ENCODE measurements around the gene SERINC3. TPM values are rescaled to one million over a fixed set of nuclear protein-coding genes. Genes with fewer than 3 reads are reported as not detected.
A peak's percentile ranks its signal among the peaks of the same experiment; 100 is the strongest.

Gene SERINC3
- total and polyA plus RNA-seq, 2 of the 13 experiments (the other 11 are each of a cell fraction or from before 2014, with no cell fraction given) = 82.0 to 226 TPM

GRCh38 chr20:44521484-44522481 lies at the start of gene SERINC3 (continued):
- TF ChIP-seq, protein P1, sequence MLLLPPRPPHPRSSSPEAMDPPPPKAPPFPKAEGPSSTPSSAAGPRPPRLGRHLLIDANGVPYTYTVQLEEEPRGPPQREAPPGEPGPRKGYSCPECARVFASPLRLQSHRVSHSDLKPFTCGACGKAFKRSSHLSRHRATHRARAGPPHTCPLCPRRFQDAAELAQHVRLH (CRISPR knock-in tag; IDR thresholded peaks at IDR 0.05; ENCODE audit: borderline replicate concordance, low read depth) = peak; percentile 88; the same call in 1 of the 2 replicates
- TF ChIP-seq TRAFD1 (CRISPR knock-in tag; IDR thresholded peaks at IDR 0.05; ENCODE audit: borderline replicate concordance) = no peak
- TF ChIP-seq NFE2L1 (CRISPR knock-in tag; IDR thresholded peaks at IDR 0.05; ENCODE audit: borderline replicate concordance) = peak; percentile 89; the same call in 1 of the 2 replicates
- no peak for TF ChIP-seq SCMH1 (CRISPR knock-in tag; IDR thresholded peaks at IDR 0.05; ENCODE audit: borderline replicate concordance)
- peak; percentile 88 for TF ChIP-seq TAF1 (CRISPR knock-in tag; IDR thresholded peaks at IDR 0.05)
- TF ChIP-seq MNT (IDR thresholded peaks at IDR 0.05) = peak; percentile 31; the same call in 1 of the 2 replicates
- no peak for TF ChIP-seq KDM6A (CRISPR knock-in tag; IDR thresholded peaks at IDR 0.05; ENCODE audit: low read depth)
- TF ChIP-seq ZNF616 (CRISPR knock-in tag; IDR thresholded peaks at IDR 0.05; ENCODE audit: low read depth) = peak; percentile 86
- TF ChIP-seq, protein P2, sequence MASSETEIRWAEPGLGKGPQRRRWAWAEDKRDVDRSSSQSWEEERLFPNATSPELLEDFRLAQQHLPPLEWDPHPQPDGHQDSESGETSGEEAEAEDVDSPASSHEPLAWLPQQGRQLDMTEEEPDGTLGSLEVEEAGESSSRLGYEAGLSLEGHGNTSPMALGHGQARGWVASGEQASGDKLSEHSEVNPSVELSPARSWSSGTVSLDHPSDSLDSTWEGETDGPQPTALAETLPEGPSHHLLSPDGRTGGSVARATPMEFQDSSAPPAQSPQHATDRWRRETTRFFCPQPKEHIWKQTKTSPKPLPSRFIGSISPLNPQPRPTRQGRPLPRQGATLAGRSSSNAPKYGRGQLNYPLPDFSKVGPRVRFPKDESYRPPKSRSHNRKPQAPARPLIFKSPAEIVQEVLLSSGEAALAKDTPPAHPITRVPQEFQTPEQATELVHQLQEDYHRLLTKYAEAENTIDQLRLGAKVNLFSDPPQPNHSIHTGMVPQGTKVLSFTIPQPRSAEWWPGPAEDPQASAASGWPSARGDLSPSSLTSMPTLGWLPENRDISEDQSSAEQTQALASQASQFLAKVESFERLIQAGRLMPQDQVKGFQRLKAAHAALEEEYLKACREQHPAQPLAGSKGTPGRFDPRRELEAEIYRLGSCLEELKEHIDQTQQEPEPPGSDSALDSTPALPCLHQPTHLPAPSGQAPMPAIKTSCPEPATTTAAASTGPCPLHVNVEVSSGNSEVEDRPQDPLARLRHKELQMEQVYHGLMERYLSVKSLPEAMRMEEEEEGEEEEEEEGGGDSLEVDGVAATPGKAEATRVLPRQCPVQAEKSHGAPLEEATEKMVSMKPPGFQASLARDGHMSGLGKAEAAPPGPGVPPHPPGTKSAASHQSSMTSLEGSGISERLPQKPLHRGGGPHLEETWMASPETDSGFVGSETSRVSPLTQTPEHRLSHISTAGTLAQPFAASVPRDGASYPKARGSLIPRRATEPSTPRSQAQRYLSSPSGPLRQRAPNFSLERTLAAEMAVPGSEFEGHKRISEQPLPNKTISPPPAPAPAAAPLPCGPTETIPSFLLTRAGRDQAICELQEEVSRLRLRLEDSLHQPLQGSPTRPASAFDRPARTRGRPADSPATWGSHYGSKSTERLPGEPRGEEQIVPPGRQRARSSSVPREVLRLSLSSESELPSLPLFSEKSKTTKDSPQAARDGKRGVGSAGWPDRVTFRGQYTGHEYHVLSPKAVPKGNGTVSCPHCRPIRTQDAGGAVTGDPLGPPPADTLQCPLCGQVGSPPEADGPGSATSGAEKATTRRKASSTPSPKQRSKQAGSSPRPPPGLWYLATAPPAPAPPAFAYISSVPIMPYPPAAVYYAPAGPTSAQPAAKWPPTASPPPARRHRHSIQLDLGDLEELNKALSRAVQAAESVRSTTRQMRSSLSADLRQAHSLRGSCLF (CRISPR knock-in tag; IDR thresholded peaks at IDR 0.05; ENCODE audit: borderline replicate concordance) = peak; percentile 92
- TF ChIP-seq SKI (IDR thresholded peaks at IDR 0.05; ENCODE audit: partially characterized antibody) = peak; percentile 55
- 0 out of 2 replicates have a peak, but pooled peaks have one; percentile 71 for TF ChIP-seq HOXD1 (CRISPR knock-in tag; IDR thresholded peaks at IDR 0.05)
- no peak for TF ChIP-seq CBX2 (IDR thresholded peaks at IDR 0.05; ENCODE audit: low read depth, low read length)
- no peak for TF ChIP-seq CBX2 (CRISPR knock-in tag; IDR thresholded peaks at IDR 0.05; ENCODE audit: low read depth)
- TF ChIP-seq, protein P3, sequence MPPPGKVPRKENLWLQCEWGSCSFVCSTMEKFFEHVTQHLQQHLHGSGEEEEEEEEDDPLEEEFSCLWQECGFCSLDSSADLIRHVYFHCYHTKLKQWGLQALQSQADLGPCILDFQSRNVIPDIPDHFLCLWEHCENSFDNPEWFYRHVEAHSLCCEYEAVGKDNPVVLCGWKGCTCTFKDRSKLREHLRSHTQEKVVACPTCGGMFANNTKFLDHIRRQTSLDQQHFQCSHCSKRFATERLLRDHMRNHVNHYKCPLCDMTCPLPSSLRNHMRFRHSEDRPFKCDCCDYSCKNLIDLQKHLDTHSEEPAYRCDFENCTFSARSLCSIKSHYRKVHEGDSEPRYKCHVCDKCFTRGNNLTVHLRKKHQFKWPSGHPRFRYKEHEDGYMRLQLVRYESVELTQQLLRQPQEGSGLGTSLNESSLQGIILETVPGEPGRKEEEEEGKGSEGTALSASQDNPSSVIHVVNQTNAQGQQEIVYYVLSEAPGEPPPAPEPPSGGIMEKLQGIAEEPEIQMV (CRISPR knock-in tag; IDR thresholded peaks at IDR 0.05; ENCODE audit: low read depth) = peak; percentile 84
- TF ChIP-seq, protein P4, sequence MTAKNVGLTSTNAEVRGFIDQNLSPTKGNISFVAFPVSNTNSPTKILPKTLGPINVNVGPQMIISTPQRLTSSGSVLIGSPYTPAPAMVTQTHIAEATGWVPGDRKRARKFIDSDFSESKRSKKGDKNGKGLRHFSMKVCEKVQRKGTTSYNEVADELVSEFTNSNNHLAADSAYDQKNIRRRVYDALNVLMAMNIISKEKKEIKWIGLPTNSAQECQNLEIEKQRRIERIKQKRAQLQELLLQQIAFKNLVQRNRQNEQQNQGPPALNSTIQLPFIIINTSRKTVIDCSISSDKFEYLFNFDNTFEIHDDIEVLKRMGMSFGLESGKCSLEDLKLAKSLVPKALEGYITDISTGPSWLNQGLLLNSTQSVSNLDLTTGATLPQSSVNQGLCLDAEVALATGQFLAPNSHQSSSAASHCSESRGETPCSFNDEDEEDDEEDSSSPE (CRISPR knock-in tag; IDR thresholded peaks at IDR 0.05) = no peak
- peak; percentile 81 for TF ChIP-seq AKAP8 (CRISPR knock-in tag; IDR thresholded peaks at IDR 0.05)
